IPS DF 6.9 (cell line): Measurements from ENCODE around the gene MAGOH.

ENCODE experiments used
- DNase-seq: peaks from one replicate; pipeline ENCODE4 v3.0.0-alpha.2; 2013; ENCODE audit warnings: low read depth, low spot score
- H3K27ac ChIP-seq: one replicate; pipeline ENCODE4 v1.5.1; 2013; ENCODE audit warnings: low read length, control low read depth
- H3K27me3 ChIP-seq: 2 replicates; pipeline ENCODE4 v1.6.1; 2013; ENCODE audit warnings: mild to moderate bottlenecking, low read length; ENCODE audit not compliant: control insufficient read depth, insufficient read depth
- H3K36me3 ChIP-seq: 2 replicates; pipeline ENCODE4 v1.6.1; 2013; ENCODE audit warnings: low read length; ENCODE audit not compliant: control insufficient read depth, insufficient read depth
- H3K4me1 ChIP-seq: 2 replicates; pipeline ENCODE4 v1.6.1; 2013; ENCODE audit warnings: low read length; ENCODE audit not compliant: control insufficient read depth, insufficient read depth
- H3K4me3 ChIP-seq: 2 replicates; pipeline ENCODE4 v1.5.1; 2013; ENCODE audit warnings: mild to moderate bottlenecking, low read length
- H3K9me3 ChIP-seq: 2 replicates; pipeline ENCODE4 v1.6.1; 2013; ENCODE audit warnings: low read length, inconsistent platforms; ENCODE audit not compliant: control insufficient read depth, insufficient read depth
- WGBS: extraction: QIAGEN DNeasy Blood & Tissue Kit; methylation state at CpG from one replicate; pipeline ENCODE4 v1.1.7; 2013; ENCODE audit warnings: mixed read lengths, missing lambda C conversion rate; ENCODE audit not compliant: insufficient read length, insufficient coverage; 5-methylcytosine and 5-hydroxymethylcytosine counted together

MAGOH gene

DNA sequence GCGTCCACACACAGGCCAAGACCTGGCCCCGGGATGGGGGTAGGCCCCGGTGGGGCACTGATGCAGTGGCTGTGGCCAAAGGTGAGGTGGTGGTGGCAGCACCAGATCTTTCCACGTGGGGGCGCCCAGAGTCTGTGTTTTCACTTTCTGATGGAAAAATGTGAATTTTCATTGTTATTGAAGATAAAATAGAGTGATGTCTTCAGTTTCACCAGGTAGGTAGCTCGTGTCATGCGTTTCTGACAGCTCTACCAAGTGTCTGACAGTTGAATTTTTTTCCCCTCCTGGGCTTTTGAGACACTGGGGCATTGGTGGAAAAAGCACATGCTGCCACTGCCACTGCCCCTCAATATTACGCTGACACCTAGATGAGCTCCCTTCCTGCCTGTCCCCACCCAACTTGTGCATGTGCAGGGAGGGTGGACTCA lies 40.0 kb upstream of the MAGOH start:
- DNase-seq, result no peak
- Histone ChIP-seq H3K27ac (no peak overlapping the region), H3K27me3 (no peaks in the 10 kb centered on the region), H3K4me1 (no peaks in the 10 kb centered on the region), H3K4me3 (no peak overlapping the region), H3K9me3 (no peaks in the 10 kb centered on the region), H3K36me3 (peaks cover 39% of the 10 kb centered on the region)
- no CpG with 5 or more reads among the region's 8 CpGs for WGBS

DNA sequence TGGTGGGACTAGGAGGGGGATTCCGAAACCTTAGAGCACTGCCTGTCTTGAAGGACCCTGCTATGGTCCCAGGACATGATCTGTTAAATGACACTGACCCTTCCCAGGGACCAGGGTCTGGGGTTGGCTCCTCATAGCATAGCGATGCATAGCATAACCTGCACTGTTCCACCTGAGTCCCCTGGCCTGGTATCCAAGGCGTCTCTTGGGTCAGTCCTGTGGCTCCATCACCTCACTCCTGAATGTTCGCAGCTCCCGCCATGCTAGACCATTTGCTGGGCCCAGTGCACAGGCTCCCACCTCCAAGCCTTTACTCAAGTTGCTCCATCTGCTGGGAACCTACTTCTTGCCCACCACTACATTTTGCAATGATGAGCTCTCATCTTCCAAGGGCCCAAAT lies 39.0 kb upstream of the MAGOH start:
- Histone ChIP-seq H3K27ac (no peak overlapping the region), H3K4me3 (no peak overlapping the region), H3K36me3 (peaks cover 44% of the 10 kb centered on the region), H3K9me3 (no peaks in the 10 kb centered on the region), H3K27me3 (no peaks in the 10 kb centered on the region), H3K4me1 (no peaks in the 10 kb centered on the region)
- no peak for DNase-seq
- WGBS, result no CpG with 5 or more reads among the region's 5 CpGs

DNA sequence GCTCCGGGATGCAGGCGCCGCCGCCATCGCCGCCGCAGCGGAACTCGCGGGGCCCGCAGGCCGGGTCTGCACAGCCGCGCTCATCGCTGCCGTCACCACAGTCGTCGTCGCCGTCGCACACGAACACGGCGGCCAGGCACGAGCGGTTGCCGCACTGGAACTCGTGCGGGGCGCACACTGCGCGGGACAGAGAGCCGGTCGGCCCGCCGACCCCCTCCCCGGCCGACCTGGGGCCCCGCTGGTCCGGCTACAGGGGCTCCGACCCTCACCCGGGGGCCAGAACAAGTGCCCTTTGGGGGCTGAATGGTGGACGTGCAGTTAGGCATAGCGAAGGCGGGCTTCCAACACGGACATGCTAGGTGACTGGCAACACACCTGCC lies 38.6 kb upstream of the MAGOH start:
- no peak overlapping the region for H3K4me3 ChIP-seq
- no peak for DNase-seq
- no peak overlapping the region for H3K27ac ChIP-seq
- H3K36me3 ChIP-seq, result peaks cover 45% of the 10 kb centered on the region
- WGBS, result no CpG with 5 or more reads among the region's 46 CpGs
- no peaks in the 10 kb centered on the region for H3K27me3 ChIP-seq
- no peaks in the 10 kb centered on the region for H3K9me3 ChIP-seq
- no peaks in the 10 kb centered on the region for H3K4me1 ChIP-seq

- Histone ChIP-seq H3K36me3 (peaks cover 50% of the 10 kb centered on the region), H3K27me3 (no peaks in the 10 kb centered on the region), H3K4me1 (no peaks in the 10 kb centered on the region), H3K4me3 (no peak overlapping the region), H3K27ac (no peak overlapping the region), H3K9me3 (no peaks in the 10 kb centered on the region)
- DNase-seq, result no peak
- no CpG with 5 or more reads among the region's 48 CpGs for WGBS
These were observed 38.0 kb upstream of the MAGOH start for GRCh38 chr1:53276153-53276901.

GRCh38 chr1:53275566-53275965 lies 37.2 kb upstream of the MAGOH start:
- Histone ChIP-seq H3K27ac (no peak overlapping the region), H3K27me3 (no peaks in the 10 kb centered on the region), H3K9me3 (no peaks in the 10 kb centered on the region), H3K4me1 (no peaks in the 10 kb centered on the region), H3K4me3 (no peak overlapping the region), H3K36me3 (peaks cover 52% of the 10 kb centered on the region)
- no peak for DNase-seq
- no CpG with 5 or more reads among the region's 3 CpGs for WGBS

- Histone ChIP-seq H3K9me3 (no peaks in the 10 kb centered on the region), H3K36me3 (peaks cover 51% of the 10 kb centered on the region), H3K4me3 (no peak overlapping the region), H3K27ac (no peak overlapping the region), H3K27me3 (no peaks in the 10 kb centered on the region), H3K4me1 (no peaks in the 10 kb centered on the region)
- no peak for DNase-seq
- no CpG with 5 or more reads among the region's 13 CpGs for WGBS
These were observed 36.3 kb upstream of the MAGOH start for GRCh38 chr1:53274541-53275185.

- WGBS, result no CpG with 5 or more reads among the region's 4 CpGs
These were observed 35.7 kb upstream of the MAGOH start for GRCh38 chr1:53274026-53274425.

GRCh38 chr1:53273526-53273925 lies 35.2 kb upstream of the MAGOH start:
- Histone ChIP-seq H3K4me3 (no peak overlapping the region), H3K27ac (no peak overlapping the region), H3K27me3 (no peaks in the 10 kb centered on the region), H3K4me1 (no peaks in the 10 kb centered on the region), H3K9me3 (no peaks in the 10 kb centered on the region), H3K36me3 (peaks cover 50% of the 10 kb centered on the region)
- DNase-seq, result no peak
- no CpG with 5 or more reads among the region's 2 CpGs for WGBS

More at GRCh38 chr1:53274026-53274425, 35.7 kb upstream of the MAGOH start:
- Histone ChIP-seq H3K36me3 (peaks cover 50% of the 10 kb centered on the region), H3K27me3 (no peaks in the 10 kb centered on the region), H3K4me1 (no peaks in the 10 kb centered on the region), H3K27ac (no peak overlapping the region), H3K9me3 (no peaks in the 10 kb centered on the region), H3K4me3 (no peak overlapping the region)
- DNase-seq, result no peak

DNA sequence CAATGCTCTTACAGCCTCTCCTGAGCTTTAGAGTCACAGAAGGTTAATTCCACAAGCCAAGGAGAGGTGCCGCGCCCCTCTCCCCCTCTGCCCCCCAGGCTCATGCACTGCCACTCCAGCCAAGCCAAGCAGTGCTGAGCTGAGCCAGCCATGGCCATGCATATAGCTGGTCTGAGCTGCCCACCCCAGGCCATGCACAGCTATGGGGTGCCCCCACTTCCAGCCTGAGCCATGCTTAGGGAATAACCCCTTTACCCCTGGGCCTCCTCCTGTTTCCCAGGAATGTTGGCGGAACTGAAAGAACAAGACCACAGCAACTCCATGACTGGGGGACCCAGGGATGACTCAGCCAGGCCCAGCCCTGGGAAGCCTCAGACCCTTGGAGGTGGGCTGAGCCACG lies 34.0 kb upstream of the MAGOH start:
- no CpG with 5 or more reads among the region's 4 CpGs for WGBS
- no peak for DNase-seq
- Histone ChIP-seq H3K27ac (no peak overlapping the region), H3K4me3 (no peak overlapping the region), H3K4me1 (no peaks in the 10 kb centered on the region), H3K36me3 (peaks cover 47% of the 10 kb centered on the region), H3K27me3 (no peaks in the 10 kb centered on the region), H3K9me3 (no peaks in the 10 kb centered on the region)

DNA sequence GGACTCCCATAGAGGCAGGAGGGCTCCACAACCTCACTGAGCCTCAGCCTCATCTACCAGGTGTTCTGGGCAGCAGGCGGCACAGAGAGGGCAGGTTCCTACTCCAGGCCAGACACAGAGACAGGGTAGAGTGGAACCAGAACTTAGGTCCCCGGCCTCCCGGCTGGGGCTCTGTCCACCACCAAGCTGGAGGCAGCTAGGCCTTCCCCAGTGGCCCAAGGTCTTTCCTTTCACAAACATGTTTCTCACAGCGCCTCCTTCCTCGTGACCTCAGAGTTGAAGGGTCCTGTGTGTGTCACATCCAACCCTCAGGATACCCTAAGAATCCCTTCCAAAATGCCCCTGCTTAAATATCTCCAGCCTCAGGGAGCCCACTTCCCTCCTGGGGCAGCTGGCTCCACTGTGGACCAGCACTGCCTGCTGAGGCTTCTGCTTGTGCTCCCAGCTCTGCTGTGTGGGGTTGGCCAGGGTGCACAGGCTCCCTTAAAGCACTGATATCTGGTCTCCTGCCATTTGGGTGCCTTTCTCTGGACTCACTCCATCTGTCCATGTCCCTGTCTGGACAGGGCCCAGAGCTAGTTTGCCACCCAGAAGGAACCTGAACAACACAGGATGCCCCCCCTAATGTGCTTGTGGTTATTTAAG lies 33.2 kb upstream of the MAGOH start:
- no peak for DNase-seq
- peaks cover 41% of the 10 kb centered on the region for H3K36me3 ChIP-seq
- H3K9me3 ChIP-seq, result no peaks in the 10 kb centered on the region
- H3K27ac ChIP-seq, result no peak overlapping the region
- H3K4me3 ChIP-seq, result no peak overlapping the region
- no CpG with 5 or more reads among the region's 5 CpGs for WGBS
- H3K27me3 ChIP-seq, result no peaks in the 10 kb centered on the region
- no peaks in the 10 kb centered on the region for H3K4me1 ChIP-seq
